ENCODE data around the gene INCENP.

DNA sequence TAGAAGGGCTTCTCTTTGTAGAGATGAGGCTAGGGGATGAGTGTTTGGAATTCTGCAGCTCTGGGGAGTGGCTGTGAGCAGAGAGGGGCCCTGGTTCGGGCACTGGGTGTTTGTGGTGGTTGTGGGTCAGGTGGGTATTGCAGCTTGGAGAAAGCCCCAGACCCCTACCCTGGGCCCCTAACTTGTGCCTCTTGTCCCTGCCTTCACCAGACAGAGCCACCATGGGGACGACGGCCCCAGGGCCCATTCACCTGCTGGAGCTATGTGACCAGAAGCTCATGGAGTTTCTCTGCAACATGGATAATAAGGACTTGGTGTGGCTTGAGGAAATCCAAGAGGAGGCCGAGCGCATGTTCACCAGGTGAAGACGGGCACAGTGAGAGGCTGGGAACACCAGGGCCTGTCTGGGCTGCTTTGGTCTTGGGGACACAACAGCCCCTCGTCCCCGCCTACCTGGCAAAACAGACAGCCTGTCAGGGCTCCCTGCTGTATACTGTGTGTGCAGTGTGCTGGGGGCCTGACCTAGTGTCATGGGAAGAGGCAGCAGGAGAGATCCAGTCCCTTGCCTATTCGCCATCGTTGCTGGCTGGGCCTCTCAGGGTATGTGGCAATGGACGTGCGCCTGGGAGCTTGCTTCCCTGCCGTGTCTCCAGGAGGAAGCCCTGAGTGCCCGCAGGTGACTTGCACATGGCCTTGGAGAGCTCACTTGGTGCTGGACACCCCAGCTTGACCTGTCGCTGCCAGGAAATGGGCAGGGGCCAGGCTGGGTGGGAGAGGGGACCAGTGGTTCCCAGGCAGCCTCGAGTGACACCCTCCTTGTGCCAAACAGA, 4.3 kb downstream of the INCENP start:
- TF ChIP-seq, protein P1, sequence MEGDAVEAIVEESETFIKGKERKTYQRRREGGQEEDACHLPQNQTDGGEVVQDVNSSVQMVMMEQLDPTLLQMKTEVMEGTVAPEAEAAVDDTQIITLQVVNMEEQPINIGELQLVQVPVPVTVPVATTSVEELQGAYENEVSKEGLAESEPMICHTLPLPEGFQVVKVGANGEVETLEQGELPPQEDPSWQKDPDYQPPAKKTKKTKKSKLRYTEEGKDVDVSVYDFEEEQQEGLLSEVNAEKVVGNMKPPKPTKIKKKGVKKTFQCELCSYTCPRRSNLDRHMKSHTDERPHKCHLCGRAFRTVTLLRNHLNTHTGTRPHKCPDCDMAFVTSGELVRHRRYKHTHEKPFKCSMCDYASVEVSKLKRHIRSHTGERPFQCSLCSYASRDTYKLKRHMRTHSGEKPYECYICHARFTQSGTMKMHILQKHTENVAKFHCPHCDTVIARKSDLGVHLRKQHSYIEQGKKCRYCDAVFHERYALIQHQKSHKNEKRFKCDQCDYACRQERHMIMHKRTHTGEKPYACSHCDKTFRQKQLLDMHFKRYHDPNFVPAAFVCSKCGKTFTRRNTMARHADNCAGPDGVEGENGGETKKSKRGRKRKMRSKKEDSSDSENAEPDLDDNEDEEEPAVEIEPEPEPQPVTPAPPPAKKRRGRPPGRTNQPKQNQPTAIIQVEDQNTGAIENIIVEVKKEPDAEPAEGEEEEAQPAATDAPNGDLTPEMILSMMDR (IDR thresholded peaks at IDR 0.05; ENCODE audit: borderline replicate concordance, extremely low read depth, low read length, poor library complexity, severe bottlenecking): no peak
- no peak for TF ChIP-seq EZH2 (IDR thresholded peaks at IDR 0.05; ENCODE audit: borderline replicate concordance, low read depth, low read length, severe bottlenecking)
